BLaER1 treated with 17β-estradiol and CSF1 and Interleukin-3, amounts not matched to agents 10 nM and 100 nM (cell line): ENCODE results near the gene RCBTB2.

Experiments
- H3K27ac ChIP-seq, 11 experiments: shearing (Covaris generic); formaldehyde crosslinking; 2 replicates each; pipeline ENCODE4 v1.8.1; 2022
- H3K27me3 ChIP-seq, 11 experiments: shearing (Covaris generic); formaldehyde crosslinking; 2 replicates each; pipeline ENCODE4 v1.8.1; 2022
- H3K36me3 ChIP-seq, 11 experiments: shearing (Covaris generic); formaldehyde crosslinking; 2 replicates each; pipeline ENCODE4 v1.8.1; 2022
- H3K4me1 ChIP-seq, 10 experiments: shearing (Covaris generic); formaldehyde crosslinking; 2 replicates each; pipeline ENCODE4 v1.8.1; 2022
- H3K4me2 ChIP-seq, 11 experiments: shearing (Covaris generic); formaldehyde crosslinking; 2 replicates each; pipeline ENCODE4 v1.8.1; 2022
- H3K4me3 ChIP-seq, 10 experiments: shearing (Covaris generic); formaldehyde crosslinking; 2 replicates each; pipeline ENCODE4 v1.8.1; 2022
- H3K9ac ChIP-seq, 11 experiments: shearing (Covaris generic); formaldehyde crosslinking; 2 replicates each; pipeline ENCODE4 v1.8.1; 2022
- H3K9me3 ChIP-seq, 11 experiments: shearing (Covaris generic); formaldehyde crosslinking; replicated peaks in 1 of 11; 2 replicates each; pipeline ENCODE4 v1.8.1; 2022
- H4K20me1 ChIP-seq, 11 experiments: shearing (Covaris generic); formaldehyde crosslinking; 2 replicates each; pipeline ENCODE4 v1.8.1; 2022
- Cebpa-rat ChIP-seq, 11 experiments: shearing (Covaris generic); IDR thresholded peaks; 2 replicates each; pipeline ENCODE4 v1.8.1; 2022

Gene RCBTB2

DNA sequence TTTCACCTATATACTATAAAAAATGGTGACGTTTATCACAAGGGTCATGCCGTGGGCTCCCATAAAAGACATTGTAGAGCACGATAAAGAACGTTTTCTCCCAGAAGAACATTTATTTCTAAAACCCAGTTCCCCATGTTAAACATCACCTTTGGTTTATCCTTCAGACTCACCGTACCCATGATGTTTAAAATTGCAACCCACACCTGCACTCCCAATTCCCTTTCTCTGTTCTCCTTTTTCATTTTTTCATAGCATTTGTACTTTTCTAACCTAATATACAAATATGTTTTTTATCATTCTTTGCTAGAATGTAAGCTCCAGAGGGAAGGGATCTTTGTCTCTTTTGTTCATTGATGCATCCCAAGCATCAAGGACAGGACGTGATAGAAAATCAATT lies 2.0 kb downstream of the RCBTB2 start:
- peaks cover 0 to 16% (median 8%) of the 10 kb centered on the region in 11 experiments; a peak in 12 of 22 replicates for H3K36me3 ChIP-seq
- peak overlapping the region in 9 of 11 experiments; percentile 86 to 97 (median 92); a peak in 12 of 22 replicates for H3K9ac ChIP-seq
- TF ChIP-seq Cebpa-rat (IDR thresholded peaks at IDR 0.05) = no peak
- H3K27me3 ChIP-seq = no peaks in the 10 kb centered on the region
- H3K27ac ChIP-seq = peak overlapping the region in 9 of 11 experiments; percentile 86 to 98 (median 94); a peak in 14 of 22 replicates
- H4K20me1 ChIP-seq = no peaks in the 10 kb centered on the region
- H3K9me3 ChIP-seq = peaks cover 0 to 22% (median 12%) of the 10 kb centered on the region in 11 experiments; a peak in 15 of 22 replicates
- H3K4me1 ChIP-seq = peaks cover 50 to 80% (median 66%) of the 10 kb centered on the region in 10 experiments
- H3K4me3 ChIP-seq = peak overlapping the region in 8 of 10 experiments; percentile 64 to 80 (median 70); a peak in 10 of 20 replicates
- H3K4me2 ChIP-seq = peak overlapping the region; percentile 79 to 98 (median 93)

DNA sequence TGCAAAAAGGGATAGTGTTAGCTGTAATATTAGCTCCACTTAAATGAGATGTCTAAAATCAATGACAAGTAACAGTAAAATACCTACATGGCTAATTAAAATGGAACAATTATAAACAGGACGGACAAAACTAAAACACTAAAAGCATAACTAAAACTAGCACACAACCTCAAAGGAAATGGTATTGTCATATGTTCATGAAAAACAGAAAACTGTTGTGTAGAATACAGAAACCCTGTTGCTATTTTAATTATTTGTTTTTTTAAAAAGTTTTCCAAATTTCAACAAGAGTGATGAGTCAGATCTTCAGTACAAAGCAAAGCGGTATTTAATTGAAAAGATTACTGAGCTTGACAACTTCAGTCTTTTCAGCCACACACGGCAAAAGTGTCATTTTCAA lies 4.2 kb downstream of the RCBTB2 start:
- Histone ChIP-seq H3K4me3 (no peak overlapping the region), H3K27ac (peak overlapping the region in 5 of 11 experiments; percentile 2 to 37 (median 20); a peak in 5 of 22 replicates), H4K20me1 (no peaks in the 10 kb centered on the region), H3K9me3 (peaks cover 0 to 16% (median 11%) of the 10 kb centered on the region in 11 experiments; a peak in 15 of 22 replicates), H3K4me2 (peak overlapping the region in 10 of 11 experiments; percentile 3 to 98 (median 35); a peak in 15 of 22 replicates), H3K4me1 (peaks cover 37 to 65% (median 45%) of the 10 kb centered on the region in 10 experiments), H3K27me3 (no peaks in the 10 kb centered on the region), H3K36me3 (peaks cover 3 to 23% (median 13%) of the 10 kb centered on the region in 11 experiments; a peak in 12 of 22 replicates), H3K9ac (no peak overlapping the region)
- TF ChIP-seq Cebpa-rat (IDR thresholded peaks at IDR 0.05) = no peak

DNA sequence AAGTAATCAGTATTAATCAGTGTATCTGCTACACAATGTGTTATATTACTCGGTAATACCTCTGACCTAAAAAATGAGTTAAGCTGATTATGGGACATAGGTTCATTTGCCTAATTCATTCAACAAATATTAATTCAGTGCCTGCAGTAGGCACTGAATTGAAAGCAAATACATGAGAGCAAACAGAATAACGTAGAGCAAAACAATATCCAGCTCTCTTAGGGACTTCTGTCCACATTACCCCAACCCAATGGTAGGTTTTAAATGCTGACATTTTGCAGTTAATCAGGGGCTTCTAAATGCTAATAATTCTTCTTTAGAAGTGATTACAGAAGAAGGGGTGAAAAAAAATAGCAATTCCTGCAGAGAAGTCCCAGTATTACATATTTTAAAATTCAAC lies 4.9 kb downstream of the RCBTB2 start:
- Histone ChIP-seq H3K9me3 (peaks cover 0 to 16% (median 11%) of the 10 kb centered on the region in 11 experiments; a peak in 15 of 22 replicates), H3K9ac (peak overlapping the region in 1 of 11 experiments; percentile 48; a peak in 2 of 22 replicates), H3K4me3 (no peak overlapping the region), H3K4me2 (peak overlapping the region in 10 of 11 experiments; percentile 14 to 98 (median 35); a peak in 15 of 22 replicates), H4K20me1 (no peaks in the 10 kb centered on the region), H3K36me3 (peaks cover 6 to 23% (median 15%) of the 10 kb centered on the region in 11 experiments; a peak in 13 of 22 replicates), H3K4me1 (peaks cover 29 to 66% (median 38%) of the 10 kb centered on the region in 10 experiments), H3K27ac (peak overlapping the region in 3 of 11 experiments; percentile 7 to 27 (median 23); a peak in 1 of 22 replicates), H3K27me3 (no peaks in the 10 kb centered on the region)
- TF ChIP-seq Cebpa-rat (IDR thresholded peaks at IDR 0.05) = no peak

DNA sequence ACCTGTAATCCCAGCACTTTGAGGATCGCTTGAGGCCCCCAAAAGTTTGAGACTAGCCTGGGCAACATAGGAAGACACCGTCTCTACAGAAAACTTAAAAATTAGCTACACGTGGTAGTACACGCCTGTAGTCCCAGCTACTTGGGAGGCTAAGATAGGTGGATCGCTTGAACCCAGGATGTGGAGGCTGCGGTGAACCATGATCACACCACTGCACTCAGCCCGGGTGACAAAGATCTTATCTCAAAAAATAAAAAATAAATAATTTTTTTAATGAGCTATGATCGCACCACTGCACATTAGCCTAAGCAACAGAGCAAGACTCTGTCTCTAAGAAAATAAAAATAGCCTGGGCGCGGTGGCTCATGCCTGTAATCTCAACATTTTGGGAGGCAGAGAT lies 6.6 kb downstream of the RCBTB2 start:
- peaks cover 18 to 36% (median 27%) of the 10 kb centered on the region in 11 experiments for H3K36me3 ChIP-seq
- no peaks in the 10 kb centered on the region for H3K27me3 ChIP-seq
- H3K9me3 ChIP-seq = peaks cover 0 to 16% (median 12%) of the 10 kb centered on the region in 11 experiments; a peak in 15 of 22 replicates
- H3K4me2 ChIP-seq = peak overlapping the region in 2 of 11 experiments; percentile 18 to 28; a peak in 2 of 22 replicates
- no peak overlapping the region for H3K27ac ChIP-seq
- no peaks in the 10 kb centered on the region for H4K20me1 ChIP-seq
- H3K9ac ChIP-seq = no peak overlapping the region
- no peak overlapping the region for H3K4me3 ChIP-seq
- no peak for TF ChIP-seq Cebpa-rat (IDR thresholded peaks at IDR 0.05)
- H3K4me1 ChIP-seq = peaks cover 24 to 74% (median 37%) of the 10 kb centered on the region in 10 experiments

DNA sequence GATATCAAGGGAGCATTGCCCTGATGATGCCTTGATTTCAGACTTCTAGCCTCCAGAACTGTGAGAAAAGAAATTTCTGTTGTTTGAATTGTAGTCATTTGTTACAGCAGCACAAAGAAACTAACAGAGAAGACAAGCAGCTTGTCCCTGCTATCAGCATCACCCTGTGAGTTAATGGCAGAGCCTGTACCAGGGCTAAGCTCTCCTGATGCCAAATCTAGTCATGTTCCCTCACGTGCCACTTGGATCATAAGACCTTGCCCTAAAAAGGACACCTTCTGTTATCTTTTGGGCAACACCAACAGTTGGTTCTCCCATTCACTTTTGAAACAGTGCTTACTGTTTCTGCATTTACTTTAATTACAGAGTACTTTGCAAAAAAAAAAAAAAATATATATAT lies 14.8 kb downstream of the RCBTB2 start:
- no peak overlapping the region for H3K4me3 ChIP-seq
- H3K27ac ChIP-seq = no peak overlapping the region
- peaks cover 0 to 21% (median 8%) of the 10 kb centered on the region in 11 experiments; a peak in 5 of 22 replicates for H3K9me3 ChIP-seq
- peaks cover 78 to 91% (median 88%) of the 10 kb centered on the region in 11 experiments for H3K36me3 ChIP-seq
- H4K20me1 ChIP-seq = no peaks in the 10 kb centered on the region
- H3K9ac ChIP-seq = no peak overlapping the region
- H3K4me1 ChIP-seq = peaks cover 0 to 40% (median 5%) of the 10 kb centered on the region in 10 experiments; a peak in 8 of 20 replicates
- no peak overlapping the region for H3K4me2 ChIP-seq
- no peaks in the 10 kb centered on the region for H3K27me3 ChIP-seq
- no peak for TF ChIP-seq Cebpa-rat (IDR thresholded peaks at IDR 0.05)

DNA sequence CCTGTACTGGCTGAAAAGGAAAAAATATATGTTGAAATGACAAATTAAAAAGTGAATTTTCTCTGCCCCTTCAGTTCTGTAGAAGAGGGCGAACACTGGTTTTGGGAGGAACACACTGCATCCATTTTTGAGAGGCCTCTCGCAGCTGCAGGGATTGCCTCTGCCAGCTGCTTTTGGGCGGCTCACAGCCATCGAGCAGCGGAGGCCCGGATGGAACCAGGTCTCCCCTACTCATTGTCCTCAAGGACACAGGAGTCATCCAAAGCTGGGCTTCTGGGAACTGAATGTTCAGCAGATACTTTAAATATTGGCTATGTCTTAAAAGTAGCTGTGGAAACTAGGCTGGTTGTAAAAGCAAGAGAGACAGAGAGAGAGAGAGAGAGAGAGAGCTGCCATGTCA lies 17.1 kb downstream of the RCBTB2 start:
- peaks cover 0 to 21% (median 8%) of the 10 kb centered on the region in 11 experiments; a peak in 5 of 22 replicates for H3K9me3 ChIP-seq
- H3K27me3 ChIP-seq = no peaks in the 10 kb centered on the region
- H4K20me1 ChIP-seq = no peaks in the 10 kb centered on the region
- H3K4me3 ChIP-seq = no peak overlapping the region
- H3K27ac ChIP-seq = peak overlapping the region in 3 of 11 experiments; percentile 5 to 23 (median 7); a peak in 2 of 22 replicates
- peaks cover 79 to 96% (median 90%) of the 10 kb centered on the region in 11 experiments for H3K36me3 ChIP-seq
- H3K4me1 ChIP-seq = peaks cover under 1 to 43% (median 2%) of the 10 kb centered on the region in 10 experiments; a peak in 19 of 20 replicates
- no peak overlapping the region for H3K4me2 ChIP-seq
- TF ChIP-seq Cebpa-rat (IDR thresholded peaks at IDR 0.05) = no peak
- no peak overlapping the region for H3K9ac ChIP-seq

DNA sequence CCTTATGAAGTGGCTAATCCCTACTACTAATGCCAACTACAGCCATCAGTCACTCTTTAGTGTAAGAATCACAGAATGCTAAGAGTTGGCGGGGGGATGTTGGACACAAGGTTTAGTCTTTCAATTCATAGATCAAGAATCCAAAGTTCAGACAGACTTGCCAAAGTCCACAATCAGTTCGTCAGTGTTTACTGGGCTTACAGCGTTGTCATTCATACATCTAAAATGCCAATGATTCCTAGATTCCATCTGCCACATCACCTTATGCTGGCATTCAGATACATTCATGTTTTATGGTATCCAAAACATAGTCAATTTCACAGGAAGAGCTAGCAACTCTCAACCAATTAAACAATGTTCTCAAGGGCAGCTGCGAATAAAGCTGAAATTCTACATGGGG lies 18.1 kb downstream of the RCBTB2 start:
- Histone ChIP-seq H4K20me1 (no peaks in the 10 kb centered on the region), H3K4me1 (peaks cover 10 to 46% (median 12%) of the 10 kb centered on the region in 10 experiments), H3K36me3 (peaks cover 73 to 94% (median 86%) of the 10 kb centered on the region in 11 experiments), H3K4me2 (no peak overlapping the region), H3K27me3 (no peaks in the 10 kb centered on the region), H3K27ac (no peak overlapping the region), H3K9me3 (peaks cover 0 to 15% (median 5%) of the 10 kb centered on the region in 11 experiments; a peak in 3 of 22 replicates), H3K4me3 (no peak overlapping the region), H3K9ac (no peak overlapping the region)
- no peak for TF ChIP-seq Cebpa-rat (IDR thresholded peaks at IDR 0.05)

DNA sequence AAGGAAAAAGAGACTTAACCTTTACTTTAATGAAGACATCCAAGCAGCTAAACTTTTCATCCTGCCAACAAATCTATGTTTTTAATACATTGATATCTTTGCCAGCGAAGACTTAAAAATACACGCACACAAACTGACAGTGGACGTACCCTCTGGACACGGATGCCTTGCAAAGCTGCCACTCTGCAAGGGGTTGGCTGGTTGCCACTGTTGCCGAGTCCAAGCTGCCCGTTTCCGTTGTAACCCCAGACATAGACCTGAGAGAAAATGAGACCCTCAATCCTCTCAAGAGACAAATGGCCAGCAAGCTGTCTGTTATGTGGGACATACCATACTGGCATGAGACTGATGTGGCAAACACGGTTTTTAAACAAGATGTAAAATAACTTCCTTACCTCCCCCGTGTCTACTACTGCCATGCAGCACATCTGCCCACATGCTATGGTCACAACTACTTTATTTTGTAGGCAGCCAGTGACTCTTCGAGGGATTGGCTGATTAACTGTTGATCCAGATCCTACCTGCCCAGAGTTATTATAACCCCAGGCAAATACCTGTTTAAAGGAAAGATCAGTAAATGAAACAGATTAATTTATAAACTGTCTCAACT lies 21.2 kb downstream of the RCBTB2 start:
- Histone ChIP-seq H4K20me1 (no peaks in the 10 kb centered on the region), H3K9me3 (peaks cover 0 to 21% (median 12%) of the 10 kb centered on the region in 11 experiments; a peak in 10 of 22 replicates), H3K4me1 (peaks cover 40 to 64% (median 41%) of the 10 kb centered on the region in 10 experiments), H3K4me2 (peak overlapping the region in 2 of 11 experiments; percentile 33 to 55; a peak in 3 of 22 replicates), H3K36me3 (peaks cover 67 to 85% (median 76%) of the 10 kb centered on the region in 11 experiments), H3K27me3 (no peaks in the 10 kb centered on the region), H3K27ac (no peak overlapping the region), H3K4me3 (no peak overlapping the region), H3K9ac (no peak overlapping the region)
- no peak for TF ChIP-seq Cebpa-rat (IDR thresholded peaks at IDR 0.05)

DNA sequence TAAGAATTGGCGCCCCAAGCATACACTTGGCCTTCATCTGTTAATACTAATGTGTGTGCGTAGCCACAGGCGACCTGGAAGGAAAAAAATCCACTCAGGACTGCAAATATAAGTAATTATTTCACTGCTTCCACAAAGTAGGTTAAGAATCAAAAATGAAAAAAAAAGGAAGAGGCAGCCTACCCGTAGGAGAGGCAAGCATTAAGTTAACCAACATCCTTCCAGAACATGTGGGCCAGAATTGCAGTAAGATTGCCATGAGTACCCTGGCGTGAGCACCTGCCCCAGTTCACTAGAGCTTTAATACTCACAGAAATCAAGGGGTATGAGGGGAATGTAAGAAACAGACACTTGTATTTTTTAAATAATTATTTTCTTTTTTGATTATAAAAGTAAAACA lies 22.2 kb downstream of the RCBTB2 start:
- no peak for TF ChIP-seq Cebpa-rat (IDR thresholded peaks at IDR 0.05)
- peaks cover 0 to 19% (median 12%) of the 10 kb centered on the region in 11 experiments; a peak in 10 of 22 replicates for H3K9me3 ChIP-seq
- peaks cover 46 to 65% (median 51%) of the 10 kb centered on the region in 10 experiments for H3K4me1 ChIP-seq
- peak overlapping the region in 5 of 11 experiments; percentile 24 to 45 (median 32); a peak in 4 of 22 replicates for H3K27ac ChIP-seq
- H3K9ac ChIP-seq = no peak overlapping the region
- H3K27me3 ChIP-seq = no peaks in the 10 kb centered on the region
- peaks cover 57 to 75% (median 66%) of the 10 kb centered on the region in 11 experiments for H3K36me3 ChIP-seq
- H3K4me3 ChIP-seq = no peak overlapping the region
- peak overlapping the region; percentile 27 to 95 (median 51); a peak in 19 of 22 replicates for H3K4me2 ChIP-seq
- no peaks in the 10 kb centered on the region for H4K20me1 ChIP-seq
